PFSK-1 (cell line): ENCODE data around the gene ENOX2.

ENCODE experiments used
- FOXP2 ChIP-seq: optimal IDR thresholded peaks from 2 replicates; pipeline ENCODE3; 2011; ENCODE audit warnings: borderline replicate concordance, control low read depth, inconsistent platforms; ENCODE audit not compliant: insufficient read depth; ENCODE audit errors: extremely low read length, extremely low read depth
- POLR2AphosphoS5 ChIP-seq: IDR thresholded peaks from 2 replicates; pipeline ENCODE4 v1.6.1; 2012; ENCODE audit warnings: low read depth, mild to moderate bottlenecking, control low read depth, low read length, moderate library complexity
- REST ChIP-seq, 2 experiments: IDR thresholded peaks; 2 replicates each; pipeline versions ENCODE4 v1.6.1 to v1.8.0; 2011 to 2012; ENCODE audit warnings: low read depth in 2 of 2, low read length in 2 of 2, control low read depth in 1 of 2, inconsistent platforms in 1 of 2, mild to moderate bottlenecking in 1 of 2, moderate library complexity in 1 of 2; ENCODE audit not compliant: insufficient read depth in 1 of 2
- SIN3A ChIP-seq: IDR thresholded peaks from 2 replicates; pipeline ENCODE4 v1.6.1; 2012; ENCODE audit warnings: mild to moderate bottlenecking, low read length, moderate library complexity, borderline replicate concordance; ENCODE audit not compliant: insufficient read depth
- TAF1 ChIP-seq: IDR thresholded peaks from 2 replicates; pipeline ENCODE4 v1.6.1; 2012; ENCODE audit warnings: low read length, control low read depth, borderline replicate concordance; ENCODE audit not compliant: insufficient read depth

The ENOX2 gene

DNA sequence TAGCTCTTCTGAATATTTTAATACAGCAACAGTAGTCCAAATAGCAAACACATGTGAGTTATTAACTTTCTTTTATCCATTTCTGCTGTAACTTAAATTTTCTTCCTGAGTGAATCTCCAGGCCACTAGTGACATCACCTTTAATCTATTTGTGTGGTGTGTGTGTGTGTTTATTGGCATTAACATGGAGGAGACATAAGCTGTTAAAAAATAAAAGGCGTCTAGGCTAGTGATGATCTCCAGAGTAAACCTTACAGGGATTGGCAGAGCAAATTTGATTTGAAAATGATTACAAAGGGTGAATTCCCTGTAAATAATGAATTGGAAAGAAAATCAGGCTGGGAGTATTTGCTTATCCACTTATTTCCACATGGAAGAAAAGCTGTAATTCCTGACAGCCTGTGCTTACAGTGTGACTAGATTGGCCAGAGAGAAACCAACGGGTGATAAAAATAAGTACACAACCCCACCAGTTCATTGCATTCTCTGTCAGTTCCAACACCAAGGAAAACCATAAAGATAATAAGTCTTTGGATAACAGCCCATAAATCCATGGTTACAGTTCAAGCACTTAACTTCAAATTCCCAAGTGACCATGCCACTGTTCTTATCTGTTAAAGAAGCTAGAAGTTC lies 186.1 kb downstream of the ENOX2 start:
- TF ChIP-seq SIN3A, result no peak
- TF ChIP-seq REST (IDR thresholded peaks at IDR 0.05; ENCODE audit: insufficient read depth in 1 of 2, low read depth in 2 of 2, low read length in 2 of 2), result no peak
- no peak for TF ChIP-seq TAF1
- no peak for TF ChIP-seq FOXP2
- no peak for TF ChIP-seq POLR2AphosphoS5

DNA sequence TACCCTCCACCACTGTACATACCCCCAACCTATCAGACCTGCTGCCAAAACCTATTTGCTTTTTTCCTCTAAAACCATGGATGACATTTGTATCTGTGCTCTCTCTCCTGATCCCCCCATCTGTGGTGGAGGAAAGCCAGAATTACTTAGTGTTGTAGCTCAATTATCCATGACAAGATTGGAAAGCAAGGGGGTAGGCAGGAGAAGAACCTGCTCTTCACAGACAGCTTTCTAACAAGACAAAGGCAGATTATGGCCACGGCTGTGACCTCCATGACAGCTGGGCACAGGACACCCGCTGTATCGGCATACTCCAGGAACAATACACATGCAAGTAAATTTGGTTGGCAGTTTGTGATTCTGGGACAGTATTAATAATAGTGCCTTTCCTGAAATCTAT lies 186.7 kb downstream of the ENOX2 start:
- TF ChIP-seq FOXP2 (no peak), REST (IDR thresholded peaks at IDR 0.05; ENCODE audit: insufficient read depth in 1 of 2, low read depth in 2 of 2, low read length in 2 of 2) (no peak), SIN3A (no peak), TAF1 (no peak), POLR2AphosphoS5 (no peak)

DNA sequence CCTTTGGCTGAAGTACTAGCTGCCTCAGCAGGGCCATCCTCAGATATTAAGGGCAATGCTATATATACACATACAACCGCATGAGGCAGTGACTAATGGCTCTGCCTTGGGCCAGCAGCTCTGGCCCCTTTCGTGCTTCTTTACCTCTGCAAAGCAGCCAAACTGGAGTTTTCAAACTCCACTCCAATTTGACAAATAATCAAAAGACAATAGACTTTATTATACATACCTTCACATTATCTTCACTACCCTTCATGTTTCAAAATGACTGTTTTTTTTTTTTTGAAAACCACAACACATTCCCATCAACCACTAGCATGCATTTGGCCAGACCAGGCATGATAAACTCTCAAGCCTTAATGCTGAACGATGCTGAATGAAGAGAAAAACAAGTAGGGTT lies 187.7 kb downstream of the ENOX2 start:
- TF ChIP-seq SIN3A (no peak), POLR2AphosphoS5 (no peak), TAF1 (no peak), REST (IDR thresholded peaks at IDR 0.05; ENCODE audit: insufficient read depth in 1 of 2, low read depth in 2 of 2, low read length in 2 of 2) (no peak), FOXP2 (no peak)

- no peak for TF ChIP-seq FOXP2
Measured at GRCh38 chrX:130714665-130715064, 188.3 kb downstream of the ENOX2 start.

GRCh38 chrX:130714135-130714534 lies 188.9 kb downstream of the ENOX2 start:
- TF ChIP-seq REST (IDR thresholded peaks at IDR 0.05; ENCODE audit: insufficient read depth in 1 of 2, low read depth in 2 of 2, low read length in 2 of 2) (no peak), POLR2AphosphoS5 (no peak), TAF1 (no peak), FOXP2 (no peak), SIN3A (no peak)
